Lower leg skin (tissue), 4 donors: Measurements from ENCODE around the gene OR5H15. TPM values are rescaled to one million over a fixed set of nuclear protein-coding genes. Genes with fewer than 3 reads are reported as not detected.
"Not testable (repeated sequence)": the region's sequence is repeated elsewhere in the genome, so short reads cannot be mapped to it uniquely, and the experiment has no call there.

Experiments used
- DNase-seq, 2 donors: peaks; one replicate each; pipeline ENCODE4 v3.0.0-alpha.2; 2019; ENCODE audit warnings: low spot score in 2 of 2
- H3K4me3 ChIP-seq: fragments of 200-600 bp; sonication (generic); 2 replicates; pipeline ENCODE4 v1.5.1; 2017; ENCODE audit warnings: mild to moderate bottlenecking, low read depth; ENCODE audit not compliant: poor library complexity, severe bottlenecking
- POLR2A ChIP-seq, 2 donors: fragments of 450-650 bp; IDR thresholded peaks; one replicate each; pipeline ENCODE4 v1.6.1; 2016 to 2017; ENCODE audit warnings: antibody characterized with exemption in 2 of 2, mild to moderate bottlenecking in 1 of 2, moderate library complexity in 1 of 2
- WGBS, 2 donors: methylation state at CpG; one replicate each; pipeline ENCODE4 v1.1.5; 2018; 5-methylcytosine and 5-hydroxymethylcytosine counted together
- intact Hi-C: fragments of 100-400 bp; cut with DNase I; formaldehyde crosslinking; loops from one replicate; pipeline ENCODE4 v1.15.0; 2023; ENCODE audit warnings: low total_unique reads
- total RNA-seq, 4 donors: library from RNA; depleted of rRNA; stranded (reverse); fragments of >200 nt; gene quantifications; one replicate each; pipeline ENCODE4 v1.1.0, GENCODE V29; 2016
- TF ChIP-seq, protein P1 (sequence below), 3 donors: fragments of 450-650 bp; IDR thresholded peaks; one replicate each; pipeline ENCODE4 v1.5.1; 2016; ENCODE audit warnings: antibody characterized with exemption in 3 of 3, mild to moderate bottlenecking in 3 of 3, moderate library complexity in 2 of 3

The OR5H15 gene
- not detected for total RNA-seq

DNA sequence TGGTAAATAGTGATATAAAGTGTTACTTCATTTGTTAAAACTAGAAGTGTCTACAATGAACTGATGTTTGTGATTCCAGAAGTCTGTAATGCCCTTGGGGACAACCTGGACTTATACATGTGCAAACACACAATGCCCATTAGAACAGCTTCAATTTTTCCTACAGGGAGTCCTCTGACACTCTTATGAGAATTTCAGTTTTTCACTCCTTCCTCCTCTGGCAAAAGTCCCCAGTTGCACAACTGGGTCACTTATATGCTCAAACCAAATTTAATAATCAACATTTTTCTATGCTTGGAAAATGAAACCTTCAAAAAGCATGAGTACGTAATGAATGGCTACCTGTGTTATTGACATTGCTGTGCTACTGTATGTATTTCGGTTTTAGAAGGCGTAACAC, at the start of gene OR5H15:
OR5H15 (plus strand) TSS at position 301 of the 400 bp plus-strand sequence. CDS start 2,004 bp downstream, outside the sequence.
- intact Hi-C loops, result no loop called here
- no peak for TF ChIP-seq POLR2A (IDR thresholded peaks at IDR 0.05)
- TF ChIP-seq, protein P1, sequence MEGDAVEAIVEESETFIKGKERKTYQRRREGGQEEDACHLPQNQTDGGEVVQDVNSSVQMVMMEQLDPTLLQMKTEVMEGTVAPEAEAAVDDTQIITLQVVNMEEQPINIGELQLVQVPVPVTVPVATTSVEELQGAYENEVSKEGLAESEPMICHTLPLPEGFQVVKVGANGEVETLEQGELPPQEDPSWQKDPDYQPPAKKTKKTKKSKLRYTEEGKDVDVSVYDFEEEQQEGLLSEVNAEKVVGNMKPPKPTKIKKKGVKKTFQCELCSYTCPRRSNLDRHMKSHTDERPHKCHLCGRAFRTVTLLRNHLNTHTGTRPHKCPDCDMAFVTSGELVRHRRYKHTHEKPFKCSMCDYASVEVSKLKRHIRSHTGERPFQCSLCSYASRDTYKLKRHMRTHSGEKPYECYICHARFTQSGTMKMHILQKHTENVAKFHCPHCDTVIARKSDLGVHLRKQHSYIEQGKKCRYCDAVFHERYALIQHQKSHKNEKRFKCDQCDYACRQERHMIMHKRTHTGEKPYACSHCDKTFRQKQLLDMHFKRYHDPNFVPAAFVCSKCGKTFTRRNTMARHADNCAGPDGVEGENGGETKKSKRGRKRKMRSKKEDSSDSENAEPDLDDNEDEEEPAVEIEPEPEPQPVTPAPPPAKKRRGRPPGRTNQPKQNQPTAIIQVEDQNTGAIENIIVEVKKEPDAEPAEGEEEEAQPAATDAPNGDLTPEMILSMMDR (IDR thresholded peaks at IDR 0.05), result no peak
- DNase-seq, result no peak
- H3K4me3 ChIP-seq, result no peak within 1 kb of the TSS
- WGBS, 2 donors, result 91 to 93% methylated on average over 3 of the region's 3 CpGs

DNA sequence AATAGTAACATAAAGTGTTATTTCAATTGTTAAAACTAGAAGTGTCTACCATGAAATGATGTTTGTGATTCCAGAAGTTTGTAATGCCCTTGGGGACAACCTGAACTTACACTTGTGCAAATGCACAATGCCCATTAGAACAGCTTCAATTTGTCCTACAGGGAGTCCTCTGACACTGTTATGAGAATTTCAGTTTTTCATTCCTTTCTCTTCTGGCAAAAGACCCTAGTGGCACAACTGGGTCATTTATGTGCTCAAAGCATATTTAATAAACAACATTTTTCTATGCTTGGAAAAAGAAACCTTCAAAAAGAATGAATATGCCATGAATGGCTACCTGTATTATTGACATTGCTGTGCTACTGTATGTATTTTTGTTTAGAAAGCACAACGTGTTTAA, 36.1 kb upstream of the OR5H15 start, which contains the start of gene OR5H1:
OR5H1 (plus strand) TSS at position 301 of the 400 bp plus-strand sequence. CDS start 1,977 bp downstream, outside the sequence.
- TF ChIP-seq POLR2A (IDR thresholded peaks at IDR 0.05), result no peak
- TF ChIP-seq, protein P1 (IDR thresholded peaks at IDR 0.05), result no peak
- H3K4me3 ChIP-seq, result no peak within 1 kb of the TSS
- intact Hi-C loops, result no loop called here
- 77 to 81% methylated on average over 1 of the region's 1 CpG for WGBS, 2 donors
- no peak for DNase-seq

DNA sequence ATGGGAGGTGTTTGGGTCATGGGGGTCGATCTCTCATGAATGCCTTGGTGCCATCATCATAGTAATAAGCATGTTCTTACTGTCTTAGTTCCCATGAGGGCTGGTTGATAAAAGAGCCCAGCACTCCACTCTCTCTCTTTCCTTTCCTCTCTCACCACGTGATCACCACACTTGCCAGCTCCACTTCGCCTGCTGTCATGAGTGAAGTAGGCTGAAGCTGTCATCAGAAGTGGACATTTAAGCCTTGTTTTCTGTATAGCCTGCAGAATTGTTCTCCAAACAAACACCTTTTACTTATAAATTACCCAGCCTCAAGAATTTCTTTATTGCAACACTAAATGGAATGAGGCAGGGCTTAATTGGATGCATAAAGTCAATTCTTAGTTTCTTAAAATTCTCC, 29.9 kb upstream of the OR5H15 start:
- WGBS, 2 donors, result 66 to 68% methylated on average over 3 of the region's 3 CpGs
- intact Hi-C loops, result no loop called here
- DNase-seq, result no peak
- H3K4me3 ChIP-seq, result no peak overlapping the region
- TF ChIP-seq POLR2A (IDR thresholded peaks at IDR 0.05), result no peak
- TF ChIP-seq, protein P1 (IDR thresholded peaks at IDR 0.05), result no peak

DNA sequence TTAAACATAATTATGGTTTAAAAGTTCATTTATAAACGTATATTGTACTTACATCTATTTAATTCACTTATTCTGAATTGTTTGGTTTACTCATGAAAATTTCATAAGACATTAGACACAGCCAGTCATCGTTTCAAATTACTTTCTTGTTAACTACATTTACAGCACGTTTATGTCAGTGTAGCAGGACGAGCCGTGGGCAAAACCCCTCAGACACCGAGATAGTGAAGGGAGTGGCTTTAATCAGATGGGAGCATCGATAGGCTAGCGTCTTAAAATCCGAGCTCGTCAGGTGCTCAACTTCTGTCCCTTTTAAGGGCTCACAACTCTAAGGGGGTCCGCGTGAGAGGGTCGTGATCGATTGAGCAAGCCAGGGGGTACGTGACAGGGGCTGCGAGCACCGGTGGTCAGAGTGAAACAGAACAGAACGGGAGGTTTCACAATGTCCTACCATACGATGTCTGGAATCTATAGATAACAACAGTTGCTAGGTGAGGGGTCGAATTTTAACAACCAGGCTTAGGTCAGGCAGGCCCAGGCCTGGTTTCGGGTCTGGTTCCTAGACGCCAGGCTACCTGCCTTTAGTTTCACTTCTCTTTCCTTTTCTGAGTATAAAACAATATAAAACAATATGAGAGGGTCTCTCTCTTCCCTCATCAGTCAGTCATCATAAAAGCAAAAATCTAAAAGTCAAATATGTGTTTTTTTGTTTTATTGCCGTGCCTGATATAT, 28.5 kb upstream of the OR5H15 start:
- H3K4me3 ChIP-seq, DNase-seq, intact Hi-C loops: not testable (repeated sequence)
- 81 to 88% methylated on average over 23 of the region's 23 CpGs for WGBS, 2 donors

DNA sequence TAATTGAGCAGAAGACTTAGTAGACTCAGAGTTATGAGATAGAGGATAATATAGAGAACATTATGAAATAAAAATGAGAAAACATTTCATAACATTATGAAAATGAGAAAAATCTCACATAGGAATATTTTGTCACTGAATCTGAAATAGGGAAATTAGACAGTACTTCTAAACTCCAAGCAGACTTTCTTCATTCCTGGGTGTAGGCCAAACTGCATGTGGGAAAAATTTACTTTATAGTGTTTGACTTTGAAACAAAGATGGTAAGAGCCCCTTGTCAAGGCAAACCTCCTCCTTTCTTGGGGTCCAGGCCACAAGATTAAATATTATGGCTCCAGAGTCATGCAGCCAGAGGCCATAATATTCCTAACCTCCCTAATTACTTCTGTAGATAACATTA, 26.0 kb upstream of the OR5H15 start:
- DNase-seq, result no peak
- no peak overlapping the region for H3K4me3 ChIP-seq
- intact Hi-C loops, result no loop called here
- TF ChIP-seq POLR2A (IDR thresholded peaks at IDR 0.05), result no peak
- TF ChIP-seq, protein P1 (IDR thresholded peaks at IDR 0.05), result no peak

DNA sequence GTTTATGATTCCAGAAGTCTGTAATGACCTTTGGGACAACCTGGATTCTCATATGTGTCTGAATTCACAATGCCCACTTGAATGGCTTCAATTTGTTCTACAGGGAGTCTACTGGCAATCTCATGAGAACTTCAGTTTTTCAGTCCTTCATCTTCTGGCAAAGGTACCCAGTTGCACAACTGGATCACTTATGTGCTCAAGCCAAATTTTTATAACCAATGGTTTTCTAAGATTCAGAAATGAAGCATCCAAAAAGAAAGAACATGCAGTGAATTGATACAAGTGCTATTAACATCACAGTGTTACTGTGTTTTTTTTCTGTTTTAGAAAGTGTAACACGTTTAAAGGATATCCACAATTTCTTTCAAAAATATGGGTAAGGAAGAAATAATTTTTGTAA, 19.3 kb upstream of the OR5H15 start, which contains the start of gene OR5H14:
OR5H14 (plus strand) TSS at position 301 of the 400 bp plus-strand sequence. CDS start 1,907 bp downstream, outside the sequence.
- intact Hi-C loops, result no loop called here
- 71 to 76% methylated on average over 1 of the region's 1 CpG for WGBS, 2 donors
- TF ChIP-seq, protein P1 (IDR thresholded peaks at IDR 0.05), result no peak
- TF ChIP-seq POLR2A (IDR thresholded peaks at IDR 0.05), result no peak
- DNase-seq, result no peak
- no peak within 1 kb of the TSS for H3K4me3 ChIP-seq
